PC-9 (cell line): ENCODE data around the gene ACAD8. TPM values are rescaled to one million over a fixed set of nuclear protein-coding genes. Genes with fewer than 3 reads are reported as not detected.
"Not testable (repeated sequence)": the region's sequence is repeated elsewhere in the genome, so short reads cannot be mapped to it uniquely, and the experiment has no call there.

Experiments
- BruUV-seq: library from RNA; stranded (reverse); fragments of 400-500 nt; replicated peaks from 2 replicates; lab custom pipeline; 2021; lab: Mats Ljungman, UMichigan
- CTCF ChIA-PET: fragments of 300-600 bp; sonication (Branson Sonifier 250); formaldehyde crosslinking; loops from one replicate; lab custom pipeline; 2022; ENCODE audit warnings: antibody characterized with exemption; lab: Charles Lee
- POLR2A ChIA-PET: fragments of 300-600 bp; sonication (Branson Sonifier 250); formaldehyde crosslinking; loops from one replicate; lab custom pipeline; 2022; ENCODE audit warnings: antibody characterized with exemption; ENCODE audit not compliant: unreplicated experiment; lab: Charles Lee
- DNase-seq, 2 experiments: peaks; one replicate each; pipeline versions ENCODE4 v3.0.0 to v3.0.0-alpha.2; 2015 to 2022; ENCODE audit warnings: mixed read lengths in 1 of 2
- H2AFZ ChIP-seq: fragments of 200-600 bp; sonication (generic); 2 replicates; pipeline ENCODE4 v1.8.1; 2017; ENCODE audit warnings: antibody characterized with exemption
- H3F3A ChIP-seq: fragments of 200-600 bp; sonication (generic); 2 replicates; pipeline ENCODE4 v1.8.1; 2017; ENCODE audit warnings: antibody characterized with exemption, mild to moderate bottlenecking, low read depth; ENCODE audit not compliant: insufficient read depth
- H3K27ac ChIP-seq: fragments of 200-600 bp; sonication (generic); 2 replicates; pipeline ENCODE4 v1.6.1; 2016; ENCODE audit warnings: mixed run types
- H3K27me3 ChIP-seq: fragments of 200-600 bp; sonication (generic); 2 replicates; pipeline ENCODE4 v1.6.1; 2016; ENCODE audit warnings: low read depth, mixed run types; ENCODE audit not compliant: insufficient read depth
- H3K36me3 ChIP-seq: fragments of 200-600 bp; sonication (generic); 2 replicates; pipeline ENCODE4 v1.6.1; 2016; ENCODE audit warnings: low read depth, mixed run types
- H3K4me1 ChIP-seq: fragments of 200-600 bp; sonication (generic); replicated peaks from 2 replicates; pipeline ENCODE4 v1.6.1; 2016; ENCODE audit warnings: mixed run types; ENCODE audit not compliant: insufficient read depth
- H3K4me2 ChIP-seq: fragments of 200-600 bp; sonication (generic); 2 replicates; pipeline ENCODE4 v1.6.1; 2017; ENCODE audit warnings: mixed run types
- H3K4me3 ChIP-seq: fragments of 200-600 bp; sonication (generic); 2 replicates; pipeline ENCODE4 v1.6.1; 2016; ENCODE audit warnings: mixed run types
- H3K79me2 ChIP-seq: fragments of 200-600 bp; sonication (generic); 2 replicates; pipeline ENCODE4 v1.6.1; 2017; ENCODE audit warnings: low read depth, mixed run types
- H3K9me2 ChIP-seq: fragments of 200-600 bp; sonication (generic); 2 replicates; pipeline ENCODE4 v1.8.1; 2017; ENCODE audit warnings: mild to moderate bottlenecking; ENCODE audit not compliant: insufficient read depth
- H3K9me3 ChIP-seq: fragments of 200-600 bp; sonication (generic); 2 replicates; pipeline ENCODE4 v1.8.1; 2016; ENCODE audit warnings: low read depth; ENCODE audit not compliant: insufficient read depth
- H4K20me1 ChIP-seq: fragments of 200-600 bp; sonication (generic); 2 replicates; pipeline ENCODE4 v1.8.1; 2017; ENCODE audit not compliant: insufficient read depth
- CTCF ChIP-seq: fragments of 200-600 bp; sonication (generic); conservative IDR thresholded peaks from 2 replicates; pipeline ENCODE4 v1.6.1; 2017; ENCODE audit warnings: mixed run types, antibody characterized with exemption, mild to moderate bottlenecking, moderate library complexity
- EZH2 ChIP-seq: fragments of 200-600 bp; sonication (generic); IDR thresholded peaks from 2 replicates; pipeline ENCODE4 v1.8.0; 2017; ENCODE audit warnings: antibody characterized with exemption, low read depth
- intact Hi-C: fragments of 100-400 bp; cut with micrococcal nuclease; formaldehyde crosslinking; loops from one replicate; pipeline ENCODE4 v1.10.0; 2022; ENCODE audit not compliant: unreplicated experiment
- total RNA-seq: library from RNA; stranded (reverse); gene quantifications from 2 replicates; pipeline ENCODE4 v1.2.3, GENCODE V29; 2021

ACAD8 gene
- total RNA-seq, 1 experiment from 2014 or later = 16.1 TPM

DNA sequence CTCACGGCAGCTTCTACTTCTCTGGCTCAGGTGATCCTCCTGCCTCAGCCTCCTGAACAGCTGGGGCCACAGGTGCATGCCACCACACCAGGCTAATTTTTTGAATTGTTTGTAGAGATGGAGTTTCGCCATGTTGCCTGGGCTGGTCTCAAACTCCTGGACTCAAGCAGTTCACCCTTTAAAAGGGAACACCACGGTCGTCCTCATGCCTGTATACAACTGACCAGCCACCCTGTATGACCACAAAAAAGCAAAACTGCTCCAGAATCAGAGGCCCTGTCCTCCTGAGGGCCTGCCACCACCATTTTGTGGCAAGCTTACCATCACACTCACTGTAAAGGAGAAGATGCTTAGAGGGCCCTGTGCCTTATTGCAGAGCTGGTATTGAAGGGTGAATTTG, 25.0 kb downstream of the ACAD8 start:
- Histone ChIP-seq H3K27me3 (peaks cover 5% of the 10 kb centered on the region; the same call in 1 of the 2 replicates), H3K9me2 (no peaks in the 10 kb centered on the region), H3K9me3 (no peaks in the 10 kb centered on the region), H3F3A (no peaks in the 10 kb centered on the region), H3K4me2 (no peak overlapping the region), H4K20me1 (no peaks in the 10 kb centered on the region), H2AFZ (no peak overlapping the region), H3K79me2 (no peaks in the 10 kb centered on the region), H3K4me3 (no peak overlapping the region), H3K4me1 (no peaks in the 10 kb centered on the region), H3K27ac (no peak overlapping the region), H3K36me3 (no peaks in the 10 kb centered on the region)
- intact Hi-C loops = no loop called here
- DNase-seq = no peak
- ChIA-PET CTCF (no interaction called here), POLR2A (no interaction called here)
- TF ChIP-seq CTCF = no peak
- TF ChIP-seq EZH2 = no peak
- no TSS peak for BruUV-seq

GRCh38 chr11:134281635-134282034, 28.3 kb downstream of the ACAD8 start:
- BruUV-seq, H4K20me1 ChIP-seq, H3K9me3 ChIP-seq, H3K9me2 ChIP-seq, intact Hi-C loops, H3K36me3 ChIP-seq, DNase-seq, CTCF ChIA-PET, H3K27me3 ChIP-seq, POLR2A ChIA-PET, H2AFZ ChIP-seq, H3K27ac ChIP-seq, H3K4me1 ChIP-seq, H3F3A ChIP-seq, H3K79me2 ChIP-seq, H3K4me2 ChIP-seq, H3K4me3 ChIP-seq: not testable (repeated sequence)

GRCh38 chr11:134282121-134283045, 29.0 kb downstream of the ACAD8 start:
- no peak overlapping the region for H3K4me2 ChIP-seq
- no peaks in the 10 kb centered on the region for H3K79me2 ChIP-seq
- ChIA-PET POLR2A (no interaction called here), CTCF (interaction anchor here (0.7 kb wide), 1 partner anchor 21 kb away, joined by 3 read pairs; no protein-coding TSS in a partner anchor)
- no peak overlapping the region for H3K27ac ChIP-seq
- TF ChIP-seq EZH2 = no peak
- no peak for TF ChIP-seq CTCF
- peaks cover 5% of the 10 kb centered on the region; the same call in 1 of the 2 replicates for H3K27me3 ChIP-seq
- H3F3A ChIP-seq = peaks cover 4% of the 10 kb centered on the region; the same call in 1 of the 2 replicates
- H4K20me1 ChIP-seq = no peaks in the 10 kb centered on the region
- no TSS peak for BruUV-seq
- H3K9me2 ChIP-seq = no peaks in the 10 kb centered on the region
- H3K36me3 ChIP-seq = no peaks in the 10 kb centered on the region
- H3K4me1 ChIP-seq = no peaks in the 10 kb centered on the region
- intact Hi-C loops = no loop called here
- no peak overlapping the region for H3K4me3 ChIP-seq
- no peak overlapping the region for H2AFZ ChIP-seq
- no peaks in the 10 kb centered on the region for H3K9me3 ChIP-seq
- peak in 1 of 2 experiments; percentile 14 for DNase-seq
